ENCODE results near the gene BCL7A. TPM values are rescaled to one million over a fixed set of nuclear protein-coding genes. Genes with fewer than 3 reads are reported as not detected.

BCL7A gene
- total RNA-seq, 1 donor, result 4.7 TPM

- Histone ChIP-seq H3K9me3 (ENCODE audit: low read depth, low read length) (no peaks in the 10 kb centered on the region), H3K4me3 (ENCODE audit: insufficient read depth, low read length) (peak overlapping the region; percentile 82), H3K27me3 (ENCODE audit: insufficient read depth, low read length) (no peaks in the 10 kb centered on the region), H3K79me2 (ENCODE audit: insufficient read depth, low read length) (peaks cover 52% of the 10 kb centered on the region), H2AFZ (ENCODE audit: low read length) (peak overlapping the region; percentile 90), H3K27ac (ENCODE audit: low read depth, low read length) (peak overlapping the region; percentile 76), H3K4me2 (ENCODE audit: insufficient read depth, low read length) (peak overlapping the region; percentile 93), H3K4me1 (ENCODE audit: insufficient read depth, low read length) (peaks cover 23% of the 10 kb centered on the region), H3K36me3 (ENCODE audit: insufficient read depth, low read length) (no peaks in the 10 kb centered on the region), H4K20me1 (ENCODE audit: insufficient read depth, low read length) (no peaks in the 10 kb centered on the region)
- TF ChIP-seq CTCF (IDR thresholded peaks at IDR 0.05; ENCODE audit: extremely low read depth, low read depth, low read length), result no peak
- DNase-seq (ENCODE audit: insufficient read length, low spot score, missing footprints), result peak; percentile 99
Observed at GRCh38 chr12:122023339-122024131, 1.9 kb downstream of the BCL7A start.

- H3K27ac ChIP-seq (ENCODE audit: low read depth, low read length), result peak overlapping the region; percentile 76
- no peaks in the 10 kb centered on the region for H3K27me3 ChIP-seq (ENCODE audit: insufficient read depth, low read length)
- peaks cover 60% of the 10 kb centered on the region for H3K79me2 ChIP-seq (ENCODE audit: insufficient read depth, low read length)
- H4K20me1 ChIP-seq (ENCODE audit: insufficient read depth, low read length), result peaks cover 5% of the 10 kb centered on the region
- H3K9me3 ChIP-seq (ENCODE audit: low read depth, low read length), result no peaks in the 10 kb centered on the region
- peaks cover 28% of the 10 kb centered on the region for H3K4me1 ChIP-seq (ENCODE audit: insufficient read depth, low read length)
- H3K4me3 ChIP-seq (ENCODE audit: insufficient read depth, low read length), result peak overlapping the region; percentile 82
- TF ChIP-seq CTCF (IDR thresholded peaks at IDR 0.05; ENCODE audit: extremely low read depth, low read depth, low read length), result no peak
- DNase-seq (ENCODE audit: insufficient read length, low spot score, missing footprints), result peak; percentile 61
- H2AFZ ChIP-seq (ENCODE audit: low read length), result peak overlapping the region; percentile 90
- H3K4me2 ChIP-seq (ENCODE audit: insufficient read depth, low read length), result peak overlapping the region; percentile 93
- H3K36me3 ChIP-seq (ENCODE audit: insufficient read depth, low read length), result no peaks in the 10 kb centered on the region
Observed at GRCh38 chr12:122024132-122024785, 2.6 kb downstream of the BCL7A start.

GRCh38 chr12:122026706-122027333 is 5.1 kb downstream of the BCL7A start:
- Histone ChIP-seq H3K36me3 (ENCODE audit: insufficient read depth, low read length) (no peaks in the 10 kb centered on the region), H3K27ac (ENCODE audit: low read depth, low read length) (peak overlapping the region; percentile 48), H3K27me3 (ENCODE audit: insufficient read depth, low read length) (no peaks in the 10 kb centered on the region), H3K4me2 (ENCODE audit: insufficient read depth, low read length) (no peak overlapping the region), H3K9me3 (ENCODE audit: low read depth, low read length) (no peaks in the 10 kb centered on the region), H2AFZ (ENCODE audit: low read length) (no peak overlapping the region), H3K79me2 (ENCODE audit: insufficient read depth, low read length) (peaks cover 81% of the 10 kb centered on the region), H3K4me3 (ENCODE audit: insufficient read depth, low read length) (no peak overlapping the region), H3K4me1 (ENCODE audit: insufficient read depth, low read length) (peaks cover 27% of the 10 kb centered on the region), H4K20me1 (ENCODE audit: insufficient read depth, low read length) (peaks cover 5% of the 10 kb centered on the region)
- DNase-seq (ENCODE audit: insufficient read length, low spot score, missing footprints), result peak; percentile 37
- no peak for TF ChIP-seq CTCF (IDR thresholded peaks at IDR 0.05; ENCODE audit: extremely low read depth, low read depth, low read length)
